ENCODE measurements around the gene CEP192. TPM values are rescaled to one million over a fixed set of nuclear protein-coding genes. Genes with fewer than 3 reads are reported as not detected.

CEP192 gene
- total and polyA plus RNA-seq, 2 of the 13 experiments (the other 11 are each of a cell fraction or from before 2014, with no cell fraction given): 15.3 to 24.7 TPM

- TF ChIP-seq ZBTB10 (CRISPR knock-in tag; IDR thresholded peaks at IDR 0.05; ENCODE audit: borderline replicate concordance) (no peak), MXD3 (CRISPR knock-in tag; IDR thresholded peaks at IDR 0.05) (peak; percentile 70; the same call in 1 of the 2 replicates), PHF8 (CRISPR knock-in tag; IDR thresholded peaks at IDR 0.05) (peak; percentile 56; the same call in 1 of the 2 replicates), BCL6 (CRISPR knock-in tag; IDR thresholded peaks at IDR 0.05) (peak; percentile 28; the same call in 1 of the 2 replicates), ZXDC (CRISPR knock-in tag; IDR thresholded peaks at IDR 0.05) (no peak), MIER3 (CRISPR knock-in tag; IDR thresholded peaks at IDR 0.05; ENCODE audit: borderline replicate concordance) (0 out of 2 replicates have a peak, but pooled peaks have one; percentile 16), KDM2A (CRISPR knock-in tag; IDR thresholded peaks at IDR 0.05; ENCODE audit: borderline replicate concordance, low read depth) (peak; percentile 39; the same call in 1 of the 2 replicates), HMG20B (CRISPR knock-in tag; conservative IDR thresholded peaks at IDR 0.05) (0 out of 2 replicates have a peak, but pooled peaks have one; percentile 22), ZNF574 (CRISPR knock-in tag; IDR thresholded peaks at IDR 0.05) (no peak), KMT2A (CRISPR knock-in tag; IDR thresholded peaks at IDR 0.05) (0 out of 2 replicates have a peak, but pooled peaks have one; percentile 15), ZFY (CRISPR knock-in tag; IDR thresholded peaks at IDR 0.05) (0 out of 2 replicates have a peak, but pooled peaks have one; percentile 0), TBL1XR1 (IDR thresholded peaks at IDR 0.05; ENCODE audit: borderline replicate concordance, low read length, partially characterized antibody) (peak; percentile 5), ZNF724P (CRISPR knock-in tag; IDR thresholded peaks at IDR 0.05; ENCODE audit: borderline replicate concordance) (no peak), ZNF749 (CRISPR knock-in tag; IDR thresholded peaks at IDR 0.05; ENCODE audit: borderline replicate concordance) (no peak), ZNF225 (CRISPR knock-in tag; IDR thresholded peaks at IDR 0.05) (peak; percentile 84), SKI (IDR thresholded peaks at IDR 0.05; ENCODE audit: partially characterized antibody) (peak; percentile 17), TAF1 (CRISPR knock-in tag; IDR thresholded peaks at IDR 0.05) (peak; percentile 45; the same call in 1 of the 2 replicates), ZNF263 (CRISPR knock-in tag; IDR thresholded peaks at IDR 0.05) (peak; percentile 3; the same call in 1 of the 2 replicates), ZNF792 (CRISPR knock-in tag; IDR thresholded peaks at IDR 0.05) (no peak), ZFYVE20 (CRISPR knock-in tag; IDR thresholded peaks at IDR 0.05; ENCODE audit: borderline replicate concordance, low read depth) (no peak), ZBTB38 (CRISPR knock-in tag; IDR thresholded peaks at IDR 0.05) (0 out of 2 replicates have a peak, but pooled peaks have one; percentile 27)
Observed at GRCh38 chr18:12947285-12948049, 43.7 kb upstream of the CEP192 start, which contains the start of gene SEH1L (continued).

Measured in HepG2 (cell line).